HG03196 (cell line): Measurements from ENCODE around the gene PIP4P1.
"Not testable (repeated sequence)": the region's sequence is repeated elsewhere in the genome, so short reads cannot be mapped to it uniquely, and the experiment has no call there.

Experiments
- ATAC-seq: cut with Tn5 transposase; IDR thresholded peaks from one replicate; pipeline ENCODE4 v1.9.1; 2021; ENCODE audit not compliant: unreplicated experiment

The PIP4P1 gene

GRCh38 chr14:20477211-20477876, 16.1 kb upstream of the PIP4P1 start:
- no peak for ATAC-seq

GRCh38 chr14:20476776-20477175, 15.5 kb upstream of the PIP4P1 start:
- no peak for ATAC-seq

- ATAC-seq, result no peak
Observed at GRCh38 chr14:20472536-20473169, 11.4 kb upstream of the PIP4P1 start.

- no peak for ATAC-seq
Observed at GRCh38 chr14:20470603-20470901, 9.3 kb upstream of the PIP4P1 start.

GRCh38 chr14:20469890-20470602, 8.8 kb upstream of the PIP4P1 start:
- peak; percentile 33 for ATAC-seq

GRCh38 chr14:20469242-20469889, 8.1 kb upstream of the PIP4P1 start, which contains the start of gene PNP:
Gene PNP, plus strand, starts transcription at chr14:20469406. Its CDS starts 119 bp downstream, at chr14:20469525.
- ATAC-seq, result peak; percentile 94

- peak; percentile 2 for ATAC-seq
Observed at GRCh38 chr14:20468764-20469241, 7.6 kb upstream of the PIP4P1 start.

- peak; percentile 8 for ATAC-seq
Observed at GRCh38 chr14:20460458-20461224, 593 bp downstream of the PIP4P1 start.

GRCh38 chr14:20458031-20458789, 3.0 kb downstream of the PIP4P1 start:
- ATAC-seq, result no peak

GRCh38 chr14:20456971-20457370, 4.3 kb downstream of the PIP4P1 start:
- no peak for ATAC-seq

GRCh38 chr14:20455355-20456300, 5.6 kb downstream of the PIP4P1 start:
- peak; percentile 35 for ATAC-seq

- ATAC-seq, result peak; percentile 87
Observed at GRCh38 chr14:20454516-20455354, 6.5 kb downstream of the PIP4P1 start, which contains the start of the genes APEX1 and OSGEP. Gene APEX1, plus strand, starts transcription at chr14:20455226. Its CDS starts 420 bp downstream, at chr14:20455646. Gene OSGEP, minus strand, starts transcription at chr14:20454812. Its CDS starts 129 bp downstream, at chr14:20454683.

- ATAC-seq, result not testable (repeated sequence)
Observed at GRCh38 chr14:20452831-20453230, 8.4 kb downstream of the PIP4P1 start.

GRCh38 chr14:20446889-20447288, 14.3 kb downstream of the PIP4P1 start:
- ATAC-seq, result no peak

GRCh38 chr14:20443650-20444049, 17.6 kb downstream of the PIP4P1 start:
- not testable (repeated sequence) for ATAC-seq

GRCh38 chr14:20441461-20441860, 19.8 kb downstream of the PIP4P1 start:
- ATAC-seq, result no peak

GRCh38 chr14:20440882-20441281, 20.4 kb downstream of the PIP4P1 start:
- ATAC-seq, result no peak

- no peak for ATAC-seq
Observed at GRCh38 chr14:20440465-20440864, 20.8 kb downstream of the PIP4P1 start.
